Natural killer cell treated with Interleukin-12 subunit alpha and Interleukin-12 subunit beta and Interleukin-15 and Interleukin-18, amount 100 ng/mL, for 72 hours (primary cell): ENCODE measurements around the gene COTL1. TPM values are rescaled to one million over a fixed set of nuclear protein-coding genes. Genes with fewer than 3 reads are reported as not detected.

Experiments used
- ATAC-seq, 2 donors: fragments of 150-1000 bp; cut with Tn5 transposase in 1 of 2; sonication (Bioruptor Pico), chemical (Tn5 transposase) in 1 of 2; 2 replicates each; pipeline ENCODE4 v1.10.0; 2021
- DNase-seq: peaks from one replicate; pipeline ENCODE4 v3.0.0; 2022; ENCODE audit warnings: low spot score
- H3K27ac Mint-ChIP-seq, 2 donors: 1 replicate in 1 of 2; 2 replicates in 1 of 2; pipeline ENCODE4 v1.8.0; 2022; ENCODE audit warnings: mixed read lengths in 2 of 2, mild to moderate bottlenecking in 1 of 2, moderate library complexity in 1 of 2
- H3K27me3 Mint-ChIP-seq, 2 donors: 1 replicate in 1 of 2; 2 replicates in 1 of 2; pipeline ENCODE4 v1.8.0; 2022; ENCODE audit warnings: mixed read lengths in 2 of 2
- H3K36me3 Mint-ChIP-seq: one replicate; pipeline ENCODE4 v1.8.0; 2022; ENCODE audit warnings: mixed read lengths
- H3K4me1 Mint-ChIP-seq, 2 donors: 1 replicate in 1 of 2; 2 replicates in 1 of 2; pipeline ENCODE4 v1.8.0; 2022; ENCODE audit warnings: low read depth in 2 of 2, mixed read lengths in 2 of 2, mild to moderate bottlenecking in 1 of 2
- H3K4me3 Mint-ChIP-seq: one replicate; pipeline ENCODE4 v1.8.0; 2022; ENCODE audit warnings: mixed read lengths
- H3K9me3 Mint-ChIP-seq: 2 replicates; pipeline ENCODE4 v1.8.0; 2022; ENCODE audit warnings: mixed read lengths
- total RNA-seq, 2 donors: library from RNA; stranded (reverse); gene quantifications; one replicate each; pipeline ENCODE4 v1.2.3, GENCODE V29; 2022

Gene COTL1
- total RNA-seq, 2 donors from 2014 or later = 128 to 154 TPM

- no peak for DNase-seq
- Mint-ChIP-seq H3K4me1 (peaks cover 5 to 6% of the 10 kb centered on the region in 2 donors), H3K9me3 (no peaks in the 10 kb centered on the region), H3K36me3 (no peaks in the 10 kb centered on the region), H3K4me3 (peak overlapping the region; percentile 67), H3K27ac (peak overlapping the region; percentile 70 to 84), H3K27me3 (peaks cover 5 to 9% of the 10 kb centered on the region in 2 donors)
- ATAC-seq = peak; percentile 26 to 57
Observed at GRCh38 chr16:84548971-84549844, 68.7 kb downstream of the COTL1 start.

GRCh38 chr16:84548508-84548907 is 69.4 kb downstream of the COTL1 start:
- Mint-ChIP-seq H3K9me3 (no peaks in the 10 kb centered on the region), H3K27ac (peak overlapping the region in 1 of 2 donors; percentile 84), H3K4me1 (peaks cover 0 to 6% of the 10 kb centered on the region in 2 donors), H3K27me3 (peaks cover 0 to 7% of the 10 kb centered on the region in 2 donors), H3K36me3 (no peaks in the 10 kb centered on the region), H3K4me3 (no peak overlapping the region)
- ATAC-seq (no peak), DNase-seq (no peak)

GRCh38 chr16:84547546-84548061 is 70.3 kb downstream of the COTL1 start:
- no peaks in the 10 kb centered on the region for H3K36me3 Mint-ChIP-seq
- H3K27ac Mint-ChIP-seq = no peak overlapping the region
- H3K4me3 Mint-ChIP-seq = no peak overlapping the region
- H3K9me3 Mint-ChIP-seq = no peaks in the 10 kb centered on the region
- DNase-seq = no peak
- peaks cover 0 to 7% of the 10 kb centered on the region in 2 donors for H3K27me3 Mint-ChIP-seq
- peaks cover 0 to 6% of the 10 kb centered on the region in 2 donors for H3K4me1 Mint-ChIP-seq
- no peak for ATAC-seq

- DNase-seq = no peak
- Mint-ChIP-seq H3K27ac (no peak overlapping the region), H3K27me3 (peaks cover 0 to 7% of the 10 kb centered on the region in 2 donors), H3K36me3 (no peaks in the 10 kb centered on the region), H3K4me3 (no peak overlapping the region), H3K9me3 (no peaks in the 10 kb centered on the region), H3K4me1 (peaks cover 0 to 6% of the 10 kb centered on the region in 2 donors)
- no peak for ATAC-seq
Observed at GRCh38 chr16:84546669-84547545, 71.0 kb downstream of the COTL1 start.

GRCh38 chr16:84545114-84545737 is 72.7 kb downstream of the COTL1 start:
- peaks cover 0 to 6% of the 10 kb centered on the region in 2 donors for H3K4me1 Mint-ChIP-seq
- ATAC-seq (no peak), DNase-seq (no peak)
- peaks cover 0 to 7% of the 10 kb centered on the region in 2 donors for H3K27me3 Mint-ChIP-seq
- H3K4me3 Mint-ChIP-seq = no peak overlapping the region
- no peaks in the 10 kb centered on the region for H3K9me3 Mint-ChIP-seq
- no peak overlapping the region for H3K27ac Mint-ChIP-seq
- H3K36me3 Mint-ChIP-seq = no peaks in the 10 kb centered on the region

- peaks cover 0 to 7% of the 10 kb centered on the region in 2 donors for H3K27me3 Mint-ChIP-seq
- H3K4me1 Mint-ChIP-seq = peaks cover 0 to 2% of the 10 kb centered on the region in 2 donors
- no peaks in the 10 kb centered on the region for H3K36me3 Mint-ChIP-seq
- ATAC-seq (no peak), DNase-seq (no peak)
- no peaks in the 10 kb centered on the region for H3K9me3 Mint-ChIP-seq
- H3K4me3 Mint-ChIP-seq = no peak overlapping the region
- no peak overlapping the region for H3K27ac Mint-ChIP-seq
Observed at GRCh38 chr16:84544031-84544773, 73.7 kb downstream of the COTL1 start.

- Mint-ChIP-seq H3K36me3 (no peaks in the 10 kb centered on the region), H3K4me3 (no peak overlapping the region), H3K27me3 (peaks cover 0 to 7% of the 10 kb centered on the region in 2 donors), H3K4me1 (no peaks in the 10 kb centered on the region), H3K27ac (no peak overlapping the region), H3K9me3 (no peaks in the 10 kb centered on the region)
- DNase-seq = no peak
- no peak for ATAC-seq
Observed at GRCh38 chr16:84543253-84543652, 74.6 kb downstream of the COTL1 start.

- Mint-ChIP-seq H3K4me3 (no peak overlapping the region), H3K36me3 (no peaks in the 10 kb centered on the region), H3K27ac (no peak overlapping the region), H3K27me3 (peaks cover 0 to 7% of the 10 kb centered on the region in 2 donors), H3K9me3 (no peaks in the 10 kb centered on the region), H3K4me1 (no peaks in the 10 kb centered on the region)
- DNase-seq (no peak), ATAC-seq (no peak)
Observed at GRCh38 chr16:84541999-84542817, 75.7 kb downstream of the COTL1 start.

GRCh38 chr16:84540194-84540593 is 77.7 kb downstream of the COTL1 start:
- no peak for DNase-seq
- no peaks in the 10 kb centered on the region for H3K36me3 Mint-ChIP-seq
- peaks cover 7 to 11% of the 10 kb centered on the region in 2 donors for H3K27me3 Mint-ChIP-seq
- H3K9me3 Mint-ChIP-seq = no peaks in the 10 kb centered on the region
- no peak overlapping the region for H3K27ac Mint-ChIP-seq
- H3K4me1 Mint-ChIP-seq = no peaks in the 10 kb centered on the region
- no peak overlapping the region for H3K4me3 Mint-ChIP-seq
- ATAC-seq = no peak

GRCh38 chr16:84538222-84538840 is 79.5 kb downstream of the COTL1 start:
- Mint-ChIP-seq H3K4me1 (no peaks in the 10 kb centered on the region), H3K9me3 (no peaks in the 10 kb centered on the region)
- ATAC-seq = no peak

GRCh38 chr16:84537491-84538151 is 80.3 kb downstream of the COTL1 start:
- Mint-ChIP-seq H3K36me3 (no peaks in the 10 kb centered on the region), H3K4me3 (no peak overlapping the region), H3K9me3 (no peaks in the 10 kb centered on the region), H3K27me3 (peaks cover 6 to 7% of the 10 kb centered on the region in 2 donors), H3K27ac (no peak overlapping the region), H3K4me1 (no peaks in the 10 kb centered on the region)
- no peak for ATAC-seq
- DNase-seq = no peak

More at GRCh38 chr16:84538222-84538840, 79.5 kb downstream of the COTL1 start:
- Mint-ChIP-seq H3K27ac (no peak overlapping the region), H3K27me3 (peaks cover 6 to 7% of the 10 kb centered on the region in 2 donors), H3K36me3 (no peaks in the 10 kb centered on the region), H3K4me3 (no peak overlapping the region)
- no peak for DNase-seq
